ENCODE data around the gene NOP14. TPM values are rescaled to one million over a fixed set of nuclear protein-coding genes. Genes with fewer than 3 reads are reported as not detected.

The NOP14 gene
- total RNA-seq = 17.4 and 20.9 TPM in 2 replicates

DNA sequence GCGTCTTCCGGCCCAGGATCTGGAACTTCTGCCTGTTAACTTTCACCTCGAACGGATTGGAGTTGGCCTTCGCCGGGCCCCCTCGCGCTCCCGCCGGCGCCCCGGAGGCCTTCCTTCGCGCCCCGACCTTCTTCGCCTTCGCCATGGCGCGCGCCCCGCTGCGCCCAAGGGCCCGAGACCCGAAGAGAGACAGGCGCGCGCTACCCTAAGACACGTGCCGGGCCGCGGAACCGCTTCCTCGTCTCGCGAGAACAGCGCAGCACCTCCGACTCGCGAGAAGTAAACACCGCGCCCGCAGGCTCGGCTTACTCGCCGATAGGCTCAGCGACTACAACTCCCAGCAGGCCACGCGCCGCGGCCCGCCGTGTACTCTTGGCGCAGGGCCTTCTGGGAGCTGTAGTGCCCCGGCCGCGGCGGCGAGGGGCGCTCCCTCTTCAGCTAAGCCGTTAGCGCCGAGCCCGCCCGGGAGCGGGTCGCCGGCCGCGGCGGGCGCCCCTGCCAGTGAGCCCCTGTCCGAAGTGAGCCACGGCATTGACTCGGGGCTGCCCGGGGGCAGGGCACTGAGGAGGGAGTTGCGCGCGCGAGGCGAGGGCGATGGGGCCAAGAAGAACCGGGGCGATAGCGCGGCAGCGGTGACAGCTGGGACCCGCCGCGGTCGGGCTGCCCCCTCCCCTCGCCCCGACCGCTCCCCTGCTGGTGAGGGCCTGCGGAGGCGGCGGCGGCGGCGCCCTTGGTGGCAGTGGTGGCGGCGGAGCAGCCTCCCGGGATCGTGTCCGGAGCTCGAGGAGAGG, at the start of gene NOP14, which contains the start of gene GRK4:
Gene NOP14 (minus strand): TSS at position 232 of the 791 bp plus-strand sequence. CDS start 87 bp downstream, at position 145.
Gene GRK4 (plus strand): TSS at position 397 of the 791 bp plus-strand sequence. CDS start 500 bp downstream, outside the sequence.

Other genes with a start within 250 kb of the NOP14 start
- gene TNIP2, start 207.1 kb downstream of the NOP14 start, total RNA-seq = 47.1 and 55.8 TPM in 2 replicates
- gene SH3BP2, start 170.3 kb downstream of the NOP14 start, total RNA-seq = 9.7 and 10.3 TPM in 2 replicates
- gene ADD1, start 119.6 kb downstream of the NOP14 start, total RNA-seq = 123 and 148 TPM in 2 replicates
- 2.4 and 4.1 TPM in 2 replicates for gene GRK4, start 165 bp upstream of the NOP14 start, total RNA-seq
- not detected in 2 replicates for gene HTT-AS, start 111.1 kb upstream of the NOP14 start, total RNA-seq
- 17.9 and 22.6 TPM in 2 replicates for gene HTT, start 111.3 kb upstream of the NOP14 start, total RNA-seq

All from smooth muscle cell of bladder (primary cell).